PFSK-1 (cell line): Measurements from ENCODE around the gene DLX1.

Experiments used
- FOXP2 ChIP-seq: optimal IDR thresholded peaks from 2 replicates; pipeline ENCODE3; 2011; ENCODE audit warnings: borderline replicate concordance, control low read depth, inconsistent platforms; ENCODE audit not compliant: insufficient read depth; ENCODE audit errors: extremely low read length, extremely low read depth
- POLR2AphosphoS5 ChIP-seq: IDR thresholded peaks from 2 replicates; pipeline ENCODE4 v1.6.1; 2012; ENCODE audit warnings: low read depth, mild to moderate bottlenecking, control low read depth, low read length, moderate library complexity
- SIN3A ChIP-seq: IDR thresholded peaks from 2 replicates; pipeline ENCODE4 v1.6.1; 2012; ENCODE audit warnings: mild to moderate bottlenecking, low read length, moderate library complexity, borderline replicate concordance; ENCODE audit not compliant: insufficient read depth
- TAF1 ChIP-seq: IDR thresholded peaks from 2 replicates; pipeline ENCODE4 v1.6.1; 2012; ENCODE audit warnings: low read length, control low read depth, borderline replicate concordance; ENCODE audit not compliant: insufficient read depth
- TF ChIP-seq, protein P1 (sequence below), 2 experiments: IDR thresholded peaks; 2 replicates each; pipeline versions ENCODE4 v1.6.1 to v1.8.0; 2011 to 2012; ENCODE audit warnings: low read depth in 2 of 2, low read length in 2 of 2, control low read depth in 1 of 2, inconsistent platforms in 1 of 2, mild to moderate bottlenecking in 1 of 2, moderate library complexity in 1 of 2; ENCODE audit not compliant: insufficient read depth in 1 of 2

The DLX1 gene

DNA sequence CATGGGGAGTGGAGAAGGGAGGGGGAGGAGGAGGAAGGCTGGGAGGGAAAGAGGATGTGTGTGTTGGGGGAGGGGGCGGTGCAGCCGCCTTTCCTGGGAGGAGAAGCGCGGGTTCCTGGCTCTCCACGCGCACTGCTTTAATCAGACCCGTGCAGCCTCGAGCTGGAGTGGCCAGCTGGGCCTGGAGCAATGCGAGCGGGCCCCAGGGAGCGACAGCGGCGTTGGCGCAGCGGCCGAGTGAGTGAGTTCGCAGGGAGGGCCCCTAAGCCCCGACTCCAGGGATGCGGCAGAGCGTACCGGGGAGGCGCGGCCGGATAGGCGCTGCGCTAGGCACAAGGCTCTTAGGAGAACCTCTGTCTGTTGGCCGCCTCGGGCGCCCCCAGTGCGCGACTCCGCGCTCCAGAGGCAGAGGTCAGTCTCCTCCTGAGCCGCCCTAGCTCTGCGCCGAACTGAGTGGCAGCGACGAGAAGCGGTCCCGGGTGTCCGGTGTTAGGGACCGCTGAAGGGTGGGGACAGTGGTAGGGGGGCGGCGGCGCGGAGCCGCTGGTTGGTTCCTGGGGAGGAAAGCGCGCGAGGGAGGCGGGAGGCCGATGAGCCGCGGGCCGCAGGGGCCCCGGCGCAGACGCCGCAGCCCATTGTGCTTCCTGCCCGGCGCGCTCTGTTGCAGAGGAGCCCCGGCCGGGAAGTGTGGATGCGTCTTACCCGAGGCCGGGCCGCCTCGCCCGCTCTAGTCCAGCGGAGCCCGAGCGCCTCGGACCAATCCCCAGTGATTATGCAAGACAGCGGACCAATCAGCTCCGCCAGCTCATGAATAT is 455 bp upstream of the DLX1 start:
- no peak for TF ChIP-seq SIN3A
- TF ChIP-seq, protein P1, sequence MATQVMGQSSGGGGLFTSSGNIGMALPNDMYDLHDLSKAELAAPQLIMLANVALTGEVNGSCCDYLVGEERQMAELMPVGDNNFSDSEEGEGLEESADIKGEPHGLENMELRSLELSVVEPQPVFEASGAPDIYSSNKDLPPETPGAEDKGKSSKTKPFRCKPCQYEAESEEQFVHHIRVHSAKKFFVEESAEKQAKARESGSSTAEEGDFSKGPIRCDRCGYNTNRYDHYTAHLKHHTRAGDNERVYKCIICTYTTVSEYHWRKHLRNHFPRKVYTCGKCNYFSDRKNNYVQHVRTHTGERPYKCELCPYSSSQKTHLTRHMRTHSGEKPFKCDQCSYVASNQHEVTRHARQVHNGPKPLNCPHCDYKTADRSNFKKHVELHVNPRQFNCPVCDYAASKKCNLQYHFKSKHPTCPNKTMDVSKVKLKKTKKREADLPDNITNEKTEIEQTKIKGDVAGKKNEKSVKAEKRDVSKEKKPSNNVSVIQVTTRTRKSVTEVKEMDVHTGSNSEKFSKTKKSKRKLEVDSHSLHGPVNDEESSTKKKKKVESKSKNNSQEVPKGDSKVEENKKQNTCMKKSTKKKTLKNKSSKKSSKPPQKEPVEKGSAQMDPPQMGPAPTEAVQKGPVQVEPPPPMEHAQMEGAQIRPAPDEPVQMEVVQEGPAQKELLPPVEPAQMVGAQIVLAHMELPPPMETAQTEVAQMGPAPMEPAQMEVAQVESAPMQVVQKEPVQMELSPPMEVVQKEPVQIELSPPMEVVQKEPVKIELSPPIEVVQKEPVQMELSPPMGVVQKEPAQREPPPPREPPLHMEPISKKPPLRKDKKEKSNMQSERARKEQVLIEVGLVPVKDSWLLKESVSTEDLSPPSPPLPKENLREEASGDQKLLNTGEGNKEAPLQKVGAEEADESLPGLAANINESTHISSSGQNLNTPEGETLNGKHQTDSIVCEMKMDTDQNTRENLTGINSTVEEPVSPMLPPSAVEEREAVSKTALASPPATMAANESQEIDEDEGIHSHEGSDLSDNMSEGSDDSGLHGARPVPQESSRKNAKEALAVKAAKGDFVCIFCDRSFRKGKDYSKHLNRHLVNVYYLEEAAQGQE (IDR thresholded peaks at IDR 0.05; ENCODE audit: insufficient read depth in 1 of 2, low read depth in 2 of 2, low read length in 2 of 2): peak in 1 of 2 experiments; percentile 43; a peak in 1 of 4 replicates
- peak; percentile 88 for TF ChIP-seq POLR2AphosphoS5
- TF ChIP-seq FOXP2: no peak
- TF ChIP-seq TAF1: peak; percentile 72

- TF ChIP-seq, protein P1 (IDR thresholded peaks at IDR 0.05; ENCODE audit: insufficient read depth in 1 of 2, low read depth in 2 of 2, low read length in 2 of 2): no peak
- TF ChIP-seq POLR2AphosphoS5 (no peak), SIN3A (no peak), FOXP2 (no peak), TAF1 (no peak)
These were observed 1.2 kb downstream of the DLX1 start for GRCh38 chr2:172086241-172087206.

DNA sequence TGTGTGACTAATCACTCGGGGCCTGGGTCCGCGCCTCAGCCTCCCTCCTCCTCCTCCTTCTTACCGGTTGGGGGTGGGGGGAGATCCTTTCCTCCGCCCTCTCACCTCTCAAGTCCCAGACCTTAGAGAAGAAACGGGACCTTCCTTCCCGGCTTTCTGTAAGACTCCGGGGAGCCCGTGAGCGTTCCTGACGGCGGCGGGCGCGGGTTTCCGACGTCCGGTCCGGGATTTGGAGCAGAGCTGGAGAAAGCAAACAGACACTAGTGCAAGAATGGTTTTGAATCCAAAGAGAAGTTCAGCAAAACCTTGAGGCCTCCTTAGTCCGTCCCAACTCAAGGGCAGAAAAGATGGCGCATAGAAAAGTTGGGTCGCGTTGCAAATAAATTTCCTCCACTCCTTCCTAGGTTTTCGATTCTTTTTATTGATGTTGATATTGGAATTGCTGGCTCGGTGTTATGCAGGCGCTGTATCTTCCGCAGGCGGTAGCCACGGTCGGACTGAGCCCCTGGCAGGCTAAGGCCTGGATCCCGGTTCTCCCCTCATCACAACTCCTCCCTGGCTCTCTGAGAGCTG is 2.0 kb downstream of the DLX1 start:
- TF ChIP-seq POLR2AphosphoS5: no peak
- TF ChIP-seq FOXP2: no peak
- TF ChIP-seq TAF1: no peak
- TF ChIP-seq, protein P1 (IDR thresholded peaks at IDR 0.05; ENCODE audit: insufficient read depth in 1 of 2, low read depth in 2 of 2, low read length in 2 of 2): no peak
- TF ChIP-seq SIN3A: no peak

DNA sequence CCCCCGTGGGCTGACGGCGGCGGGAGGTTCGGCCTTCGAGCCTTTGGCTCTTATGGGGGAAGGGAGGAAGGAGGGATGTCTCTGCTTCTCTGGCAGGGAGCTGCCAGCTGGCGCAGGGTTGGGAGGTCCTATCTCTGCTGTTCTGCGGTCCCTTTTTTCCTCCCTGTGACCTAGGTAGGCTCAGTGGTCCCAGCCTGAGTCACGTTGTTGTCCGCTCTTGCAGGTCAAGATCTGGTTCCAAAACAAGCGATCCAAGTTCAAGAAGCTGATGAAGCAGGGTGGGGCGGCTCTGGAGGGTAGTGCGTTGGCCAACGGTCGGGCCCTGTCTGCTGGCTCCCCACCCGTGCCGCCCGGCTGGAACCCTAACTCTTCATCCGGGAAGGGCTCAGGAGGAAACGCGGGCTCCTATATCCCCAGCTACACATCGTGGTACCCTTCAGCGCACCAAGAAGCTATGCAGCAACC is 2.5 kb downstream of the DLX1 start:
- no peak for TF ChIP-seq POLR2AphosphoS5
- no peak for TF ChIP-seq FOXP2
- TF ChIP-seq, protein P1 (IDR thresholded peaks at IDR 0.05; ENCODE audit: insufficient read depth in 1 of 2, low read depth in 2 of 2, low read length in 2 of 2): no peak
- TF ChIP-seq TAF1: no peak
